Measurements from ENCODE around the gene PPARG.

Gene PPARG

DNA sequence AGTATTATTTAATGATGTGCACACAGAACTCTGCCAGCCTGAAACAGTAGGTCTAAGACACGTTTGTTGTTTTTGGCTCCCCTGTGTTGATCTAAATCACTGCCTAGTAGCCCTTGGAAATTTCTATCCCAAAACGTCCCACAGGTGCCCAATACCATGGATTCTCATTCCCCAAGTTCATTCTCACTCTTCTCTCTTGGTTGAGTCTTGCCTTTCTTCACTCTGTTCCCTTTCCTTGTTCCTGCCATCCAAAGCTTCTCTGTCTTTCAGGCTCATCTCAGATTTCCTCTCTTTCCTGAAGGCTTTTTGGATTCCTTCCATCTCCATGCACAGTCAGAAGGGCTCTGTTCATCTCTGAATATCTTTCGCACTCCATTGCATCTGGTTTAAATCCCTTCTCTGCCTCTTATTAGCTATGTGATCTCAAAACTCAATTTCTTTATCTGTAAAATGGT is 54.2 kb downstream of the PPARG start:
- DNase-seq (ENCODE audit: low read depth in 2 of 2) = no peak

DNA sequence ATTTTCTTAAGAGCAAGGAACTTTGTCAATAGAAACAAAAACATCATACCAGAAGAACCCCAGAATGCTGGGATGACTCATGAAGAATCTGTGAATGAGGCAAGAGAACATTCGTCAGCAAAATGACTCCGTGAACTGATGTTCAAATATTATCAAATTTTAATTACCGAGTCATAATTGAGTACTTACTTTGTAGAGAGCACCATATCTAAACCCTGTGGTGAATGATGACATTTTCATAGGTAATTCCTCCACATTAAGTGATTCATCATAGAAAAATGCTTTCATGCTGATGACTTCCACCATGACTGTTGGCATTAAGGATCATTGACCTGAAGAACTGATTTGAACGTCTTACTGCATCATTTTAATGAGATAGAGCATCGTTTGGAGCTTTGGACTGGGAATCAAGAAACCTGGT is 56.3 kb downstream of the PPARG start:
- DNase-seq (ENCODE audit: low read depth in 2 of 2) = no peak

DNA sequence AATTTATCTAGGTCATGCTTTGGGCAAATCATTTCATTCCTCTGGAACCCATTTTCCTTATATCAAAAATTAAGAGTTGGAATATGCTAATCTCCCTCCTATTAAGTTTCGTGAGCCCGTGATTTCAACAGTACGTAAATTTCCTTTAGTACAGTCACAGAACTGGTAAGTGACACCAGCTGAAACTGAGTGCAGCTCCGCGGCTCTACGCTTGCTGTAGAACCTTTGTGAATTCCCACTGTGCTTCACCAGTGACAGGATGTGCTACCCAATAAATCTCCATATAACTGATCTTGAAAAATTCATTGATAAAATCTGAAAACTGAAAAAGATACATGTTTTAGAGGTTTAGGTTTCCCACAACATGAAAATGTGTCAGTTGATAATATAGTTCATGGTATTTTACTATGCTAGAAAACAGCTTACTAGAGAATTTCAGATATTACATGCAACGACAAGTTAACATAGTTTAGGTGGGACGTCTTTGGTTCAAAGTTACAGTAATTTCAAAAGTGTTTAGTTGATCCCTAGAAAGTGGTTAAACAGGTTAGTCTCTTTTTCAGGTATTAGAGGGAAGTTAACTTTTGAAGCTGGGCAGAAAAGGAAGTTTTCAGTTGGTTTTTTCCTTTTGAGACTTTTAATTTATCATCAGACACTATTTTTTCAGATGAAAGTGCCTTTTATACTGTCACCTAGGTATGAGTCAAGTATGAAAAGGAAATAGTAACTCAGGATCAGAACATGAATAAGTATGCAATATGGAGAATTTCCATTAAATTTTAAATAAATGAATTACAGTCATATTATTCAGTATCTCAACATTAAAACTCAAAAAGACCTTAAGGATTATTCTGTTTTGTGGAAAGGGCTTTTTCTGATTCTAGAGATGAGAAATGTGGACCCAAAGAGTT is 57.0 kb downstream of the PPARG start:
- DNase-seq (ENCODE audit: low read depth in 2 of 2) = no peak

DNA sequence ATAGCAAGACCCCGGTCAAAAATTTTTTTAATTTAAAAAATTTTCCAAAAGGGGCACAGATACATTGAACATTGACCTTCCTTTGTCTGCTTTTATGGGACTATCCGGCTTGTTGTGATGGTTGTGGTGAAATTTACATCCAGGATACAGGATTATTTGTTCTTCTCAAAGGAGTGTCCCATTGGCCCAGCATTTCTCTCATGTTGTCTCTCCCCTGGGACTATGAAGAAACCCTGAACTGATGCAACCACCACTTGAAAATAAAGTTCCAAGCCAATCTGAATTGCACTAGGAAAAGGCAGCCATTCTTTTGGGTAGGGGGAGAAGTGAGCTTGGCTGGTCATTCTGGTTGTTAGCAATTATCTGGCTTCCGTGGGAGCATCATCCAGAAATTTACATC is 58.4 kb downstream of the PPARG start:
- DNase-seq (ENCODE audit: low read depth in 2 of 2) = no peak

DNA sequence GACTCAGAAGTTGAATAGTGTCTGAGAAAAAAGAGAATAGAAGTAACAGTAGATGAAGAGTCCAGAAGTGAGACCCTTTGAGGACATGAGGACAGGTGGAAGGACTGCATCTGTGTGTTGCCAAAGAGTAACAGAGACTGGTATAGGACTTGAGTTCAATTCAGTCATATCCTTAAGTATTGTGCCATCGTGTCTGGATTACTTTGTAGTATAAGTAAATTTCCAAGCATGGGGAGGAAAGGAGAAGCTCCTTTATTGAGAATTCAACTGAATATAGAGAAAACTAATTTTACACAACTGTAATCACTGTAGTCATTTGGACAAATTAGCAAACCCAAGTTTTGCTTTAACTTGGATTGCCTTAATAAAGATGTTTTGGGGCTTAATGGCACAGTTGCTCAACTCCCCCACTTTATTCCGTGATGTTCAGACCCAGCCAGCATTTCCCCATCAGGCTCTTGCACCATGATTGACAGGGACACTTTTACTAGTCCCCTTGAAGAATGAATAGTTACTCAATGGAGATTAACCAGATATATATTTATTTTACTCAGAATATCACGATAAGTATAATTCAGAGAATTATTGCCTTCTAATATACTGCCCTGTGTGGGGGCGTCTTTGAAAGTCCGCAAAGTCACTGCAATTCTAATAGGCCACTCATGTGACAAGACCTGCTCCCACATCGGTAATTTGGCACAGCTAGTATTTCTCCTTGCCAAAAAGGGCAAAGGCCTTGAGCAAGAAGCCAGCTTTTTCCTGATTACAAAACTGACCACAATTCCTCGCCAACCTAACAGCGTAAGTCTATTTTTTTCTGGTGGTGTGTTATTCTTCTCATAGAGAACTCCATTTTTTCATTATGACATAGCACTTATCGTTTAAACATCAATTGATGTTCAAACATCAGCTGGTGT is 61.3 kb downstream of the PPARG start:
- no peak for DNase-seq (ENCODE audit: low read depth in 2 of 2)

DNA sequence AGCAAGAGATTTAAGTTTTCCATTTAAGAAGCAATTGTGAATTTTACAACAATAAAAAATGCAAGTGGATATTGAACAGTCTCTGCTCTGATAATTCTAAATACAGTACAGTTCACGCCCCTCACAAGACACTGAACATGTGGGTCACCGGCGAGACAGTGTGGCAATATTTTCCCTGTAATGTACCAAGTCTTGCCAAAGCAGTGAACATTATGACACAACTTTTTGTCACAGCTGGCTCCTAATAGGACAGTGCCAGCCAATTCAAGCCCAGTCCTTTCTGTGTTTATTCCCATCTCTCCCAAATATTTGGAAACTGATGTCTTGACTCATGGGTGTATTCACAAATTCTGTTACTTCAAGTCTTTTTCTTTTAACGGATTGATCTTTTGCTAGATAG is 62.3 kb downstream of the PPARG start:
- DNase-seq (ENCODE audit: low read depth in 2 of 2) = no peak

DNA sequence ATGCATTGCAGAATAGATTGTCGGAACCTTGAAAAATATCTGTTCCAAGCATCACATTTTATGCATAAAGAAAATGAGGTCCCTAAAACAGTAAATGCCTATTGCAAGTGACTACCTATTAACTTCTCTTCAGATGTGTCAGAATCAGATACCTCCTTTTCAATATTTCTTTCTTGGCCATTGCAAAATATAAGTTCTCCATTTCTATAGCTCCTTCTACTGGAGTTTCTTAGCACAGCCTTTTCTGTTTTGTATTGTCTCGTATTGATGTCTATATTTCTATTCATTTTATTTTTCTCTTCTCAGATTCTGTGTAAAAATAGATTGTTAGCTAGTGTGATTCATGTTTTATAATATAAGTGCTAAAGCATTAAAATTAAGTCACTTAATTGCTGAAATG is 63.4 kb downstream of the PPARG start:
- no peak for DNase-seq (ENCODE audit: low read depth in 2 of 2)

DNA sequence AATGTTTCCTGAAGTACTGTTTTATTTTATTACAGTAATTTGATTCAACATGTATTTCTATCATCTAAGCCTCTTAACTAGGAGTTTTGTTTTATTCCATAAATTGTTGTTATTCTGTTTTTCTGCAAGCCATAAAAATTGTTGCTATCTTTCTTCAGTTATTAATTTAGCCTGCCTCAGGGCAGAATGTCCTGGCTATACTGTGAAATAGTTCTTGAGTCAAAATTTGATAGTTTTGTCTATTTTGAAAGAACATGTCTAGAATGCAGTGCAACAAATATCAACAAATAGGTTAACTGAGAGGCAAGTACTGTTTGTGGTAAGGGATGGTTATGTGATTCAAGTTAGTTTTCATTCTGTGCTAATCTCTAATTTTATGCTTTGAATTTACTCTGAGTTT is 63.9 kb downstream of the PPARG start:
- DNase-seq (ENCODE audit: low read depth in 2 of 2) = no peak

DNA sequence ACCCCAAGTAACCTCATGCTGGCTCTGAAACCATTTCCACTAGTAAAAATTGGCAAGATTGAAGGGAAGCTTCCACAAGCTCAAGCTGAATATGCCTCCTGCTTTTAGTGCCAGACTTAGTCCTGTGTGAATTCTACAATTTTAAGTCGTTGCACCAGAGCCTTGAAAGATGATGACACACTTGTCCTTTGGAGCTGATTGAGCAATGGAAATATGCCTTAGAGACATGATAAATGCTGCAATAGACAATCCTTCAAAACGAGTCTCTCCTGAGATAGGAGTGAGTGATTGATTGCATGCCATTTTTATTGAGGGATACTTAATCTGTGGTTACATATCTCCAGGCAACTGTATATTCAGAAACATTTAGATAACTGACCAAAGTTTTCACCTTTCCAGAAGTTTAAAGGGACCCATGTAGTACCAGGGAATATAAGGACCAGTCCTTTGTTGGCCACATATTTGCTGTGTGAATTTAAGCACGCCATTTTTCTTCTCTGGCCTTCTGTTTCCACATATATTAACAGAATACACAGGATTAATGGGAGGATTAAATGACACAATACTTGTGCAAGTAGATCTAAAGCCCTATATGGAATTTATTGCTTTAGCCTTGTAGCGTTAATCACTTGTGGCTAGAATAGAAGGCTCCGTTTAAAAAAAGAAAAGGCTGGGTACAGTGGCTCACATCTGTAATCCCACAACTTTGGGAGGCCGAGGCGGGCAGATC is 65.1 kb downstream of the PPARG start:
- DNase-seq (ENCODE audit: low read depth in 2 of 2) = no peak

DNA sequence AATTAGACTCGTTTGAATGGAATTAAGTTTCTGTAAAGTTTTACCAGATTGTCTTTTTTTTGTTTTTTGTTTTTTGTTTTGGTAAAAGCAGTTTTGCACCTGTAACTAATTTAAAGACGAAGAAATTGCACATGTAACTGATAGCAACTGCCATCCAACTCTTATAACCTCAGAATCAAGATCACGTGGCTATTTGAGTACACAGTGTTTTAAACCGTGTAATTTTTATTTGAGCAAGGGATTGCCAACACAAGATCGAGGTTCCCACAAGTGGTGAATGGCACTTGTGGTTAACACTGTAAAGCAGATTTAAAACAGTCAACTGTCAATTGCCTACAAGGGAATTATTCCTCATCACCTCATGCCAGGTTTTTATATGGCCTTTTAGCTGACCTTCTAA is 67.3 kb downstream of the PPARG start:
- DNase-seq (ENCODE audit: low read depth in 2 of 2) = no peak

DNA sequence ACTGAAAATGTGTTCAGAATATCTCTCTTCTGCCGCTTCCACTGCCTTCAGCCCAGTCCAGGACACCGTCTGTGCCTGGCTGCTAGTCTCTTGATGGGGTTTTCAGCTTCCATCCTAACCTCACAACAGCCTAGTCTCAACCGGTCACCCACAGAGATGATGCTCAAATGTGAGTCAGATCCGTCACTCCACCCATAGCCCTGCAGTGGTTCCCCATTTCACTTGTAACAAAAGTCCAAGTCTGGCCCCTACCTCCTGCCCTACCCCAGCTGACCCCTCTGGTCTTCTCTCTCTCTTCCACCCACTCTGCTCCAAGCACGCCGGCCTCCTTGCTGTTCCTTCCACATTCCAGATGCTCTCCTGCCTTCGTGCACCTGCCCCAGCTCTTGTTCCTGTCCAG is 68.1 kb downstream of the PPARG start:
- DNase-seq (ENCODE audit: low read depth in 2 of 2) = no peak

DNA sequence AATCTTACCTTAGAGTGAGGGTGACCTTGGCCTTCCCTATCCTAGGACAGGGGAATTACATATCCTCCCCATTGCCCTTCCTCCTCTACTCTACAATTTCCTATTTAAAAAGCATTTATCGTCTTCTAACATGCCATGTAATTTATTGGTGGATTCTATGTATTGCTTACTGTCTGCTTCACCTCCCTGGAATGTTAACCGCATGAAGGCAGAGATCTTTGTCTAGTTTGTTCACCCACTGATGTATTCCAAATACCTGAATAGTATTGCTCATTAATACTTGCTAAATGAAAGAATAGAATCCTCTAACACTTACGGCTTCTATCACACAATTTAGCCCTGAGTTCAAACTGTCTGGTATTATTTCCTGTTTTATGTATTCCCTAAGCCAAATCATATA is 68.6 kb downstream of the PPARG start:
- no peak for DNase-seq (ENCODE audit: low read depth in 2 of 2)

DNA sequence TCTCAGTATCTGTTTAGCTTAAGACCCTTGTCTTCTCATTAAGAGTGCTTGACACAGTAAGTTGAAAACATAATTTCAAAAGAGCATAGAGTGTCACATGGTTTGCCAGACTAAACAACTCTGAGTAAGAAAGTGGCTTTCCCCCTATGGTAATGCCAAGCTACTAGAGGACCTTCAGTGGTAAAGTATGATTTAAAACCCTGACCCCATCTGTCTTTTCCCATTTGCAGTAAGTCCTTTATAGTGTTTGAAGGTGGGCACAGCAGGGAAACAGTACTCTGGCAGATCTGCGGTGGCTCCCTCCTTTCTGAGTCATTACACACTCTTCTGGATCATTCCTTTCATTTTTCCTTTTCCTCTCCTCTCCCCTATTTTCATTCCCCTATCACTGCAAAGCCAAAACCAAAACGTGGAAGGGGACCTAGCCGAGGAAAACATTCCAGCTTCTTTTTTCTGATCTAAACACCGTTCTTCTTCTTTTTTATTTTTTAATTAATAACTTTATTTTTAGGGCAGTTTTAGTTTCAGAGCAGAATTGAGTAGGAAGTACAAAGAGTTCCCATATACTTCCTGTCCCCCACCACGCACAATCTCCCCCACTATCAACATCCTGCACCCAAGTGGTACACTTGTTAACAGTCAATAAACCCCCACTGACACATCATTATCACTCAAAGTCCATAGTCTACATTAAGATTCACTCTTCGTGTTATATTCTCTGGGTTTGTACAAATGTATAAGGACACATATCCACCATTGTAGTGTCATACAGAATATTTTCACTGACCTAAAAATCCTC is 74.7 kb downstream of the PPARG start:
- no peak for DNase-seq (ENCODE audit: low read depth in 2 of 2)

DNA sequence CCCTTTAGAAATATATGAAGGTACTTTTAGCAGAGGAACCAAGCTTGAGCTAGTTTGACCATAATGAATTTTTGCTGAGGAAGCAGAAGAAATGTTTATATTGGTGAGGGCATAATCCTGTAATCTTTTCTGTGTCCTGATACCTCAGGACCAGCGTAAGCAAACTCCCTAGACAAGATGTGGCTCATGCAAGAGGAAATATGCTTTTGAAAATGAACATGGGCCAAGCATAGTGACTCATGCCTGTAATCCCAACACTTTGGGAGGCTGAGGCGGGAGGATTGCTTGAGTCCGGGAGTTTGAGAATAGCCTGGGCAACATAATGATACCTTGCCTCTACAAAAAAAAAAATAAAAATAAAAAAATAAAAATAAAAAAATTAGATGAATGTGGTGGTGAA is 78.5 kb downstream of the PPARG start:
- no peak for DNase-seq (ENCODE audit: low read depth in 2 of 2)

DNA sequence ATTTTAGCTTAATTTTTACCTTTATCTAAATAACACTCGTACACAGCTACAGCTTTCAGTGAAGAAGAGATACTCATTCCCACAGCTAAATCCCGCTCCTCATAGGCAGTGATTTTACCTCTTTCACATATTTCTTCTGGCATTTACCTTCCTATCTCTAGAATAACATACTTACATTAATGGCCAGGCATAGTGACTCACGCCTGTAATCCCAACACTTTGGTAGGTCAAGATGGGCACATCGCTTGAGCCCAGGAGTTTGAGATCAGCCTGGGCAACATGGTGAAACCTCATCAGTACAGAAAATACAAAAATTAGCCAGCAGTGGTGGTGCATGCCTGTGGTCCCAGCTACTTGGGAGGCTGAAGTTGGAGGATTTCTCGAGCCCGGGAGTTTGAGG is 80.2 kb downstream of the PPARG start:
- no peak for DNase-seq (ENCODE audit: low read depth in 2 of 2)

DNA sequence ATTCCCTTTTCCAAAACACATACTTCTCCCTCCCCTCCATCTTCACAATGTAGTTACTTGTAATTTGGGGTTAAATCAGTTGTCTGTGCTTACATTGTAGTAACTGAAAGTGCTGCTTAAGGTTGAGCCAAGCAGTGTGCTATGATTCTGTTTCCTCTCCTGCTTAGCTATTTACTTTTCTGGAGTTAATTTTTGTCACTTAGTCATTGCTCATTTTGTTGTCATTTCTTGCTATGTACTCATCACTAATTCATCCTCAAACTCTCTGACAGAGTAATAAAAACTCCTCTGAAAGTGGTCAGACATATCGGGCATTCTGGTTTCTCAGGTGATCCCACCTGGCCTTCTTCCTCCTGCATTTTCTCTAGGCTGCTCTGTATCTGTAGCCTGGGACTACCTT is 80.7 kb downstream of the PPARG start:
- DNase-seq (ENCODE audit: low read depth in 2 of 2) = no peak

DNA sequence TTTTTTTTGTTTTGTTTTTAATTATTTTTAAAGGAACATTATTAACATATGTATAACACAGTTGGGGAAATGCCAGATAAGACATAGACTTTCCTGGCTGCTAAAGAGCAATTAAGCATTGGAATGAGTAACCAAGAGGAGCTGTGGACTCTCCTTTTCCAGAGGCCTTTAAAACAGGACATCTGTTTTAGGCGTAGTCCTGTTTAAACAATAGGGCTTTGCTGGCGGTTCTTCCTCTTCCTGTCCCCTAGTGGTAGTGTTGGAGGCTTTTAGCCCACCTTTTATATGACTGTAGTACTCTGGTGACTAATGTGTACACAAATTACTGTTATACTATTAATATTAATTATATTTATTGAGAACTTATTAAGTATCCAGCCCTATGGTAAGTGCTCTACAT is 81.9 kb downstream of the PPARG start:
- no peak for DNase-seq (ENCODE audit: low read depth in 2 of 2)

DNA sequence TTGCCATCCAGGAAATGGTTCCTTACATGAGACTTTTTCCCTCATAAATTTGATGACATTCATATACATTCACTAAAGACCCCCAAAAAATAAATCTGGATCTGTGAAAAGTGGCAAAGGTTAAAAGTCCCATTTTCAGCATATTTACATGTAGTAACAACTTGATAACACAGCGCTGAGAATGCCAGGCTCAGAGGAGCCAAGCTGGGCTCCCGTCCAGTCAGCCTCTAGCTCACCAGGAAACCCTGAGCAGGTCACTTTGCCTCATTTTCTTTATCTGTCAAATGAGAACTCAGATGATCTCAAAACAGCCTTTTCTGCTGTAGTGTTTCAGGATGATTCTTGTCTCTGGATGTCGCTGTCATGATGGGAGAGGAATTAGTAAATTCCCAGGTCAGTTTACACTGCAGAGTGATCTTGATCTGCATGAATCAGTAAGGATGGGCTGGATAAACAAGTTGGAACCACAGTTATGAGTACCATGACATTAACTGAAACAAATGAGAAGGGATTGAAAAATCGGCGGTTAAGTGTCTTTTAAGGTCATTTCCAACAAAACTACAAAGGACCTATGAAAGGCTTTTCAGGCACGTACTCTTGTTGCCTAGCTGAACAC is 82.8 kb downstream of the PPARG start:
- DNase-seq (ENCODE audit: low read depth in 2 of 2) = no peak

DNA sequence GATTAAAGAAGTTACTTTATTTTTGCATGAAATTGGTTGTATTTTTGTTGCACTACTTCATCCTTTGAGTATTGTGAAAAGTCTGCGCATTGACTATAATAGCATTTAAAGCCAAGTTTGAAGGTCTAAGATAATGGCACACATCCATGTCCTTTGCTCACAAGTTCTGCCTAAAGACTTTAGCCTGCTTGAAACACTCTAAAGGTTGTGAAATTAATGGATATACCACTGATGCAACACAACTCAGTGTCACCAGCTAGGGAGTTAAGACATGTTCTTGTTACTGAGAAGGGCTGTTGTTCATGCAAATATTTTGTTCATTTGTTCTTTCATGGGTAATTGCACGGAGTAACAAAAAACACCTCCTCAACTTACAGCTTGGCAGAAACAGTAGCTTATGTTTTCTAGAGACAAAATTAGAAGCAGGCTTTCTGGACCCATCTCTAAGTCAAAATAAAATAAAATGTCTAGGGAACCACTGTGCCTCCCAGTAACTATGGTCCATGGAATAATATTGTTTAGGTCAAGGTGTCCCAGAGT is 83.9 kb downstream of the PPARG start:
- DNase-seq (ENCODE audit: low read depth in 2 of 2) = no peak

DNA sequence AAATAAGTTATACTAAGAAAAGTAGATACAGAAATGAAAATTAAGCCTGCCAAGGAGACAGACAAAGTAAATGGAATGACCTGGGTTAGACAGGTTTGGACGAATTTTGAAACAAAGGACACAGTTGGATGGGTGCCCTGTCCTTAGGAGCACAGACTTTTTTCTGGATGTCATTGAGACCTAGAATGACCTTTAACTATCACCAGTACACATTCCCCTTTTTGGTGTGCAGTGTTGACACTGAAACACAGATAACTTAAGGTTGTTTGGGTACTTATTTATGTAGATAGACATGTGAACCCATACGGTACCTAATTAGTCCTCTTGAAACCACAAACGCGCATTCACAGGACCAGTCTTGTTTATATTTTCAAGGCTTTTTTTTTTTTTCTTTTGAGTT is 86.7 kb downstream of the PPARG start:
- no peak for DNase-seq (ENCODE audit: low read depth in 2 of 2)
